Measurements from ENCODE around the gene MMP3. TPM values are rescaled to one million over a fixed set of nuclear protein-coding genes. Genes with fewer than 3 reads are reported as not detected.

Gene MMP3
- total RNA-seq, 2 donors from 2014 or later: not detected

DNA sequence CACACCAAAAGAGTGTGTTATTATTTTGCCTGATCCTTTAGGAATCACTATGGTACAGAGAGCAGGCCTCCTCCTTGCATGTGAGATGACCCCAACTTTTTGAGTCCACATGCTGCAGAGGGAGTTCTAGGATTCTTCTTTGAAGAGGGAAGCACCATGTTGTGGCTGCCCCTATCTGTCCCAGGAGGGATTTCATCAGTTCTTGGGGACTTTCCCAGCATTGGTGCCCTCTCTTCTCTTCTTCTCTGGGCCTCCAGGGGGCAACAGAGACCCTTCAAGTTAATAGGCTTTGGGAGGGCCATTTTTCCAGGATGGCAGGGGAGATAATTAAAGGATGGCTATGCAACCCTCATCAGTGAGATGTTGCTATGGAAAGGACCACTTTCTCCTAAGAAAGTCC lies 49.0 kb downstream of the MMP3 start:
- H3K36me3 Mint-ChIP-seq (ENCODE audit: low read depth): no peaks in the 10 kb centered on the region
- no peaks in the 10 kb centered on the region for H3K9me3 ChIP-seq (ENCODE audit: control insufficient read depth, low read length, poor library complexity, severe bottlenecking)
- no peaks in the 10 kb centered on the region for H3K4me1 Mint-ChIP-seq
- H3K27ac Mint-ChIP-seq: no peak overlapping the region
- DNase-seq (no peak), ATAC-seq (no peak)
- no peak overlapping the region for H3K4me3 Mint-ChIP-seq
- peaks cover 13% of the 10 kb centered on the region for H3K27me3 Mint-ChIP-seq

- no peaks in the 10 kb centered on the region for H3K9me3 ChIP-seq (ENCODE audit: control insufficient read depth, low read length, poor library complexity, severe bottlenecking)
- no peak overlapping the region for H3K27ac Mint-ChIP-seq
- H3K4me3 Mint-ChIP-seq: no peak overlapping the region
- DNase-seq (no peak), ATAC-seq (no peak)
- peaks cover 13% of the 10 kb centered on the region for H3K27me3 Mint-ChIP-seq
- H3K36me3 Mint-ChIP-seq (ENCODE audit: low read depth): no peaks in the 10 kb centered on the region
- no peaks in the 10 kb centered on the region for H3K4me1 Mint-ChIP-seq
These were observed 49.6 kb downstream of the MMP3 start for GRCh38 chr11:102793677-102794290.

- no peak for ATAC-seq
- Mint-ChIP-seq H3K27ac (no peak overlapping the region), H3K4me3 (no peak overlapping the region), H3K27me3 (peaks cover 13% of the 10 kb centered on the region), H3K36me3 (ENCODE audit: low read depth) (no peaks in the 10 kb centered on the region), H3K4me1 (no peaks in the 10 kb centered on the region)
- no peak for DNase-seq
- no peaks in the 10 kb centered on the region for H3K9me3 ChIP-seq (ENCODE audit: control insufficient read depth, low read length, poor library complexity, severe bottlenecking)
These were observed 50.8 kb downstream of the MMP3 start for GRCh38 chr11:102792604-102793003.

GRCh38 chr11:102791271-102792036 lies 52.0 kb downstream of the MMP3 start:
- H3K9me3 ChIP-seq (ENCODE audit: control insufficient read depth, low read length, poor library complexity, severe bottlenecking): no peaks in the 10 kb centered on the region
- ATAC-seq (no peak), DNase-seq (no peak)
- Mint-ChIP-seq H3K4me3 (no peak overlapping the region), H3K27me3 (peaks cover 19% of the 10 kb centered on the region), H3K4me1 (no peaks in the 10 kb centered on the region), H3K27ac (no peak overlapping the region), H3K36me3 (ENCODE audit: low read depth) (no peaks in the 10 kb centered on the region)

DNA sequence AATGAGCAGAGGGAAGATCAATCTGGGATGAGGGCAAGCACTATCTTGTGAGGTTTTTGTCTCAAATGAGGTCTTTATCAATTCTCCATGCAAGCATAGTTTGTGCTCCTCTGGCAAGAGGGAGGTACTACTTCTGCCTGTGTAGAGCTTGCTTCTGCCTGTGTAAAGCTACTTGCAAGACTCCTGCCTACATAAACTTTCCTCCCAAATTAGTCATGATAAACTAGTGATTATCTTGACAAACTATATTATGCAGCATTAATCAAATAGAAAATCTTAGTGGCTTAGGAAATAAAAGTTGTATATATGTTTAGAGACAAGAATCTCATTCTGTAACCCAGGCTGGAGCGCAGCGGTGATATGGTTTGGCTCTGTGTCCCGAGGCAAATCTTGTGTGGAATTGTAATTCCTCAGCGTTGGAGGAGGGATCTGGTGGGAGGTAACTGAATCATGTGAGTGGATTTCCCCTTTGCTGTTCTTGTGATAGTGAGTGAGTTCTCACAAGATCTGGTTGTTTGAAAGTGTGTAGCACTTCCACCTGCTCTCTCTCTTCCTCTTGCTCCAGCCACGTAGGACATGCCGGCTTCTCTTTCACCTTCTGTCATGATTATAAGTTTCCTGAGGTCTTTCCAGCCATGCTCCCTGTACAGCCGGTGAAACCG lies 54.9 kb downstream of the MMP3 start:
- H3K9me3 ChIP-seq (ENCODE audit: control insufficient read depth, low read length, poor library complexity, severe bottlenecking): no peaks in the 10 kb centered on the region
- Mint-ChIP-seq H3K36me3 (ENCODE audit: low read depth) (no peaks in the 10 kb centered on the region), H3K4me3 (no peak overlapping the region), H3K27me3 (peaks cover 19% of the 10 kb centered on the region), H3K4me1 (no peaks in the 10 kb centered on the region), H3K27ac (no peak overlapping the region)
- DNase-seq (no peak), ATAC-seq (no peak)

Other genes with a start within 250 kb of the MMP3 start
- gene MMP20, start 218.3 kb downstream of the MMP3 start, total RNA-seq: not detected
- gene MMP27, start 137.8 kb downstream of the MMP3 start, total RNA-seq: not detected
- not detected for gene MMP8, start 118.7 kb downstream of the MMP3 start, total RNA-seq
- gene MMP10, start 63.0 kb downstream of the MMP3 start, total RNA-seq: not detected
- gene MMP1, start 45.4 kb downstream of the MMP3 start, total RNA-seq: under 1 TPM in 1 of 2 donors, not detected in 1; 0.16 TPM
- not detected for gene MMP12, start 31.4 kb upstream of the MMP3 start, total RNA-seq
- gene MMP13, start 112.1 kb upstream of the MMP3 start, total RNA-seq: not detected
- 10 to 100 TPM; 13.9 to 14.0 TPM for gene DCUN1D5, start 248.6 kb upstream of the MMP3 start, total RNA-seq

Measured in T-helper 17 cell (primary cell).